K562 (cell line): ENCODE data around the gene CNTN4. TPM values are rescaled to one million over a fixed set of nuclear protein-coding genes. Genes with fewer than 3 reads are reported as not detected.

Experiments
- ATAC-seq: fragments of 200-7000 bp; cut with Tn5 transposase; 3 replicates; pipeline ENCODE4 v1.9.1; 2020; ENCODE audit warnings: moderate library complexity
- BruUV-seq: library from RNA; stranded (reverse); fragments of 400-500 nt; replicated peaks from 2 replicates; lab custom pipeline; 2021; lab: Mats Ljungman, UMichigan
- CTCF ChIA-PET: fragments of 300-600 bp; formaldehyde crosslinking; extraction: SDS; loops from one replicate; lab custom pipeline; 2021; ENCODE audit warnings: low intra/inter-chr PET ratio; lab: Yijun Ruan, JAX
- POLR2A ChIA-PET: fragments of 300-600, 350-650 bp; sonication (Branson Sonifier 250); formaldehyde crosslinking; extraction: SDS; loops from one replicate; lab custom pipeline; 2021; ENCODE audit warnings: antibody characterized with exemption, inconsistent platforms; lab: Yijun Ruan, JAX
- DNase-seq, 4 experiments: peaks; one replicate each; pipeline versions ENCODE4 v3.0.0 to v3.0.0-alpha.2; 2011 to 2018; ENCODE audit warnings: low spot score in 3 of 4, mixed read lengths in 3 of 4; ENCODE audit errors: extremely low read depth in 1 of 4
- FAIRE-seq: peaks from 2 replicates; lab custom pipeline; 2011; peaks lifted over from hg19 to GRCh38; lab: Jason Lieb, UNC
- H2AFZ ChIP-seq: 2 replicates; pipeline ENCODE4 v1.6.0; 2011; ENCODE audit warnings: low read depth, low read length, control low read depth, inconsistent platforms
- H3K27ac ChIP-seq: fragments of 200-600 bp; 3 replicates; pipeline ENCODE4 v1.8.0; 2011; ENCODE audit warnings: low read depth, mild to moderate bottlenecking, control low read depth, inconsistent platforms, low read length, moderate library complexity, mixed read lengths; ENCODE audit errors: extremely low read depth
- H3K27me3 ChIP-seq, 2 experiments: fragments of 300-600 bp in 1 of 2; 2 replicates in 1 of 2; 3 replicates in 1 of 2; pipeline versions ENCODE4 v1.6.0 to v1.8.0; 2011; ENCODE audit warnings: inconsistent platforms in 2 of 2, low read length in 2 of 2, mild to moderate bottlenecking in 1 of 2, mixed read lengths in 1 of 2, moderate library complexity in 1 of 2; ENCODE audit not compliant: control insufficient read depth in 2 of 2, insufficient read depth in 2 of 2
- H3K36me3 ChIP-seq: fragments of 300-600 bp; 3 replicates; pipeline ENCODE4 v1.8.0; 2011; ENCODE audit warnings: mild to moderate bottlenecking, low read length, inconsistent platforms; ENCODE audit not compliant: control insufficient read depth, insufficient read depth
- H3K4me1 ChIP-seq, 2 experiments: fragments of 200-600 bp in 1 of 2; replicated peaks in 1 of 2; 2 replicates in 1 of 2; 3 replicates in 1 of 2; pipeline versions ENCODE4 v1.5.1 to v1.8.0; 2011; ENCODE audit warnings: inconsistent platforms in 2 of 2, low read length in 2 of 2, mild to moderate bottlenecking in 1 of 2, mixed read lengths in 1 of 2, moderate library complexity in 1 of 2; ENCODE audit not compliant: control insufficient read depth in 2 of 2, insufficient read depth in 2 of 2
- H3K4me2 ChIP-seq: 2 replicates; pipeline ENCODE4 v1.6.1; 2011; ENCODE audit warnings: low read length, control low read depth, inconsistent platforms, mixed read lengths; ENCODE audit not compliant: insufficient read depth
- H3K4me3 ChIP-seq: fragments of 200-600 bp; sonication (generic), shearing (Covaris generic); 2 replicates; pipeline ENCODE4 v1.5.1; 2016; ENCODE audit warnings: control low read depth, inconsistent platforms
- H3K79me2 ChIP-seq: fragments of 200-600 bp; 3 replicates; pipeline ENCODE4 v1.8.0; 2011; ENCODE audit warnings: low read length, inconsistent platforms; ENCODE audit not compliant: control insufficient read depth, insufficient read depth
- H3K9ac ChIP-seq, 2 experiments: 2 replicates each; pipeline versions ENCODE4 v1.6.0 to v1.6.1; 2011; ENCODE audit warnings: low read depth in 2 of 2, low read length in 2 of 2, control low read depth in 1 of 2, inconsistent platforms in 1 of 2, mild to moderate bottlenecking in 1 of 2, mixed read lengths in 1 of 2; ENCODE audit not compliant: insufficient read depth in 1 of 2
- H3K9me1 ChIP-seq: one replicate; pipeline ENCODE4 v1.6.0; 2011; ENCODE audit warnings: inconsistent platforms, mild to moderate bottlenecking, low read length, moderate library complexity; ENCODE audit not compliant: control insufficient read depth, insufficient read depth
- H3K9me3 ChIP-seq: replicated peaks from 2 replicates; pipeline ENCODE4 v1.5.1; 2011; ENCODE audit warnings: low read depth, low read length, inconsistent platforms; ENCODE audit not compliant: control insufficient read depth, insufficient read depth
- H4K20me1 ChIP-seq: replicated peaks from 2 replicates; pipeline ENCODE4 v1.6.1; 2011; ENCODE audit warnings: low read length, inconsistent platforms, mixed read lengths; ENCODE audit not compliant: control insufficient read depth, insufficient read depth
- GTF2E2 ChIP-seq: fragments of 200-800 bp; sonication (Bioruptor generic); IDR thresholded peaks from 2 replicates; pipeline ENCODE4 v1.6.1; 2016; ENCODE audit warnings: missing genetic modification characterization, missing compliant biosample characterization
- KLF13 ChIP-seq: fragments of 450-650 bp; IDR thresholded peaks from 2 replicates; pipeline ENCODE4 v1.6.1; 2016; ENCODE audit warnings: missing genetic modification characterization, low read depth, mild to moderate bottlenecking, missing compliant biosample characterization, moderate library complexity, borderline replicate concordance
- RBBP5 ChIP-seq: fragments of 200-600 bp; sonication (generic); IDR thresholded peaks from 2 replicates; pipeline ENCODE4 v1.6.1; 2012; ENCODE audit warnings: borderline replicate concordance, mild to moderate bottlenecking, low read length, control low read depth, inconsistent platforms; ENCODE audit not compliant: insufficient read depth, poor library complexity, severe bottlenecking
- RNF2 ChIP-seq: sonication (generic); IDR thresholded peaks from 2 replicates; pipeline ENCODE4 v1.6.1; 2016
- SP2 ChIP-seq: IDR thresholded peaks from 2 replicates; pipeline ENCODE4 v1.6.1; 2011; ENCODE audit warnings: mild to moderate bottlenecking, low read depth, low read length, moderate library complexity; ENCODE audit not compliant: poor library complexity, severe bottlenecking; ENCODE audit errors: extremely low read depth
- TGIF2 ChIP-seq: sonication (generic); formaldehyde crosslinking; IDR thresholded peaks from 2 replicates; pipeline ENCODE4 v1.8.1; 2022; ENCODE audit warnings: mild to moderate bottlenecking, missing genetic modification reagents, moderate library complexity
- WGBS: fragments of 100-300 bp; shearing (Covaris generic); methylation state at CpG from one replicate; pipeline ENCODE4 v1.1.6; 2016; ENCODE audit warnings: low coverage, mixed read lengths; ENCODE audit not compliant: insufficient coverage; ENCODE audit errors: missing lambda C conversion rate; 5-methylcytosine and 5-hydroxymethylcytosine counted together
- in situ Hi-C: fragments of 300-500 bp; cut with MboI; formaldehyde crosslinking; loops from 4 replicates; pipeline ENCODE4 v1.15.0; 2018; ENCODE audit warnings: inconsistent platforms, mixed read lengths
- intact Hi-C: fragments of 100-400 bp; cut with micrococcal nuclease; formaldehyde crosslinking; loops from 2 replicates; pipeline ENCODE4 v1.14.2; 2022
- polyA plus RNA-seq, 8 experiments: library from polyadenylated mRNA; depleted of rRNA in 4 of 8; stranded (reverse) in 5 of 8; unstranded in 3 of 8; fragments of >200 nt; fragmentation: Nextera tagmentation in 2 of 8; fragmentation: Illumina TruSeq in 1 of 8; extraction: Ambion mirVana in 2 of 8; extraction: Trizol in 1 of 8; gene quantifications; 2 replicates each; pipeline versions ENCODE4 v1.2.1 to v1.2.3, GENCODE V29; 2011 to 2014; ENCODE audit warnings: inconsistent platforms in 1 of 8, missing spikeins in 1 of 8
- total RNA-seq, 7 experiments: library from RNA; depleted of rRNA in 6 of 7; stranded (reverse); fragments of >200 nt in 6 of 7; fragmentation: Illumina TruSeq in 2 of 7; extraction: Trizol in 2 of 7; gene quantifications; 2 replicates each; pipeline versions ENCODE4 v1.2.1 to v1.2.3, GENCODE V29; 2011 to 2021; ENCODE audit warnings: low replicate concordance in 1 of 7
- TF ChIP-seq, protein P1 (sequence below), 2 experiments: fragments of 200-800 bp in 1 of 2; sonication (Bioruptor generic) in 1 of 2; sonication (generic) in 1 of 2; formaldehyde crosslinking in 1 of 2; IDR thresholded peaks in 1 of 2; conservative IDR thresholded peaks in 1 of 2; 2 replicates each; pipeline versions ENCODE4 v1.5.0 to v1.6.1; 2016 to 2020; ENCODE audit warnings: missing compliant biosample characterization in 1 of 2, missing genetic modification characterization in 1 of 2, missing genetic modification reagents in 1 of 2
- TF ChIP-seq, protein P2 (sequence below): IDR thresholded peaks from 2 replicates; pipeline ENCODE4 v1.6.1; 2012; ENCODE audit warnings: low read depth, low read length, improper control_type of control experiment, borderline replicate concordance
- TF ChIP-seq, protein P3 (sequence below), 2 experiments: IDR thresholded peaks; 2 replicates each; pipeline ENCODE4 v1.6.1; 2012; ENCODE audit warnings: improper control_type of control experiment in 2 of 2, low read depth in 2 of 2, low read length in 2 of 2, borderline replicate concordance in 1 of 2

Gene CNTN4
- total and polyA plus RNA-seq, 9 of the 15 experiments (the other 6 are each of a cell fraction or from before 2014, with no cell fraction given): not detected

DNA sequence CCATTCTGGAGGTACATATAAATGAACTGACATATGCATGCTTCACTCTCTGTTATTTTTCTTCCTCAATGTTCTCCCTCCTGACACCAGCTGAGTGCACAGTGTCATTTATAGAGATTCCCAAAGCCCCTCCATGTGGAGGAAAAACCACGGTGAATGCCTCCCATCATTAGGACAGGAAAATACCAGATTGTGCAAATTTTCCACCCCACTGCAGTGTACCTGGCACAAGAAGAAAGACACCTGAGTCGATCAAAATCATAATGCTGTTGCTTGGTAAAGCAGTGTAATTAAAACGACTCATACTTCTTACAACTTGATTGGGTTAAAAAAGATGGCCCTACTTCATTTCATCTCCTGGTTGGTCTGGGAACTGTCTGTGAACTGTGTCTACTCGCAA lies 720.9 kb downstream of the CNTN4 start:
- 0% methylated on average over 4 of the region's 4 CpGs for WGBS
- Histone ChIP-seq H3K9ac (no peak overlapping the region), H3K27ac (no peak overlapping the region), H3K9me1 (no peaks in the 10 kb centered on the region), H3K4me1 (no peaks in the 10 kb centered on the region), H3K9me3 (no peaks in the 10 kb centered on the region), H4K20me1 (no peaks in the 10 kb centered on the region), H3K36me3 (no peaks in the 10 kb centered on the region), H3K4me3 (no peak overlapping the region), H3K79me2 (no peaks in the 10 kb centered on the region), H3K4me2 (no peak overlapping the region), H3K27me3 (no peaks in the 10 kb centered on the region), H2AFZ (no peak overlapping the region)
- intact Hi-C loops: no loop called here
- DNase-seq (no peak), ATAC-seq (no peak), FAIRE-seq (no peak)
- ChIA-PET CTCF (no interaction called here), POLR2A (no interaction called here)
- in situ Hi-C loops: no loop called here
- BruUV-seq: no TSS peak
- no peak for TF ChIP-seq RBBP5
- TF ChIP-seq TGIF2: no peak
- no peak for TF ChIP-seq GTF2E2 (tag)
- no peak for TF ChIP-seq KLF13 (tag)
- TF ChIP-seq, protein P1, sequence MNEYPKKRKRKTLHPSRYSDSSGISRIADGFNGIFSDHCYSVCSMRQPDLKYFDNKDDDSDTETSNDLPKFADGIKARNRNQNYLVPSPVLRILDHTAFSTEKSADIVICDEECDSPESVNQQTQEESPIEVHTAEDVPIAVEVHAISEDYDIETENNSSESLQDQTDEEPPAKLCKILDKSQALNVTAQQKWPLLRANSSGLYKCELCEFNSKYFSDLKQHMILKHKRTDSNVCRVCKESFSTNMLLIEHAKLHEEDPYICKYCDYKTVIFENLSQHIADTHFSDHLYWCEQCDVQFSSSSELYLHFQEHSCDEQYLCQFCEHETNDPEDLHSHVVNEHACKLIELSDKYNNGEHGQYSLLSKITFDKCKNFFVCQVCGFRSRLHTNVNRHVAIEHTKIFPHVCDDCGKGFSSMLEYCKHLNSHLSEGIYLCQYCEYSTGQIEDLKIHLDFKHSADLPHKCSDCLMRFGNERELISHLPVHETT (CRISPR knock-in tag; conservative IDR thresholded peaks at IDR 0.05 in 1 of 2, IDR thresholded peaks at IDR 0.05 in 1 of 2): no peak
- TF ChIP-seq, protein P2, sequence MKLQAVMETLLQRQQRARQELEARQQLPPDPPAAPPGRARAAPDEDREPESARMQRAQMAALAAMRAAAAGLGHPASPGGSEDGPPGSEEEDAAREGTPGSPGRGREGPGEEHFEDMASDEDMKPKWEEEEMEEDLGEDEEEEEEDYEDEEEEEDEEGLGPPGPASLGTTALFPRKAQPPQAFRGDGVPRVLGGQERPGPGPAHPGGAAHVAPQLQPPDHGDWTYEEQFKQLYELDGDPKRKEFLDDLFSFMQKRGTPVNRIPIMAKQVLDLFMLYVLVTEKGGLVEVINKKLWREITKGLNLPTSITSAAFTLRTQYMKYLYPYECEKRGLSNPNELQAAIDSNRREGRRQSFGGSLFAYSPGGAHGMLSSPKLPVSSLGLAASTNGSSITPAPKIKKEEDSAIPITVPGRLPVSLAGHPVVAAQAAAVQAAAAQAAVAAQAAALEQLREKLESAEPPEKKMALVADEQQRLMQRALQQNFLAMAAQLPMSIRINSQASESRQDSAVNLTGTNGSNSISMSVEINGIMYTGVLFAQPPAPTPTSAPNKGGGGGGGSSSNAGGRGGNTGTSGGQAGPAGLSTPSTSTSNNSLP: no peak
- TF ChIP-seq, protein P3, sequence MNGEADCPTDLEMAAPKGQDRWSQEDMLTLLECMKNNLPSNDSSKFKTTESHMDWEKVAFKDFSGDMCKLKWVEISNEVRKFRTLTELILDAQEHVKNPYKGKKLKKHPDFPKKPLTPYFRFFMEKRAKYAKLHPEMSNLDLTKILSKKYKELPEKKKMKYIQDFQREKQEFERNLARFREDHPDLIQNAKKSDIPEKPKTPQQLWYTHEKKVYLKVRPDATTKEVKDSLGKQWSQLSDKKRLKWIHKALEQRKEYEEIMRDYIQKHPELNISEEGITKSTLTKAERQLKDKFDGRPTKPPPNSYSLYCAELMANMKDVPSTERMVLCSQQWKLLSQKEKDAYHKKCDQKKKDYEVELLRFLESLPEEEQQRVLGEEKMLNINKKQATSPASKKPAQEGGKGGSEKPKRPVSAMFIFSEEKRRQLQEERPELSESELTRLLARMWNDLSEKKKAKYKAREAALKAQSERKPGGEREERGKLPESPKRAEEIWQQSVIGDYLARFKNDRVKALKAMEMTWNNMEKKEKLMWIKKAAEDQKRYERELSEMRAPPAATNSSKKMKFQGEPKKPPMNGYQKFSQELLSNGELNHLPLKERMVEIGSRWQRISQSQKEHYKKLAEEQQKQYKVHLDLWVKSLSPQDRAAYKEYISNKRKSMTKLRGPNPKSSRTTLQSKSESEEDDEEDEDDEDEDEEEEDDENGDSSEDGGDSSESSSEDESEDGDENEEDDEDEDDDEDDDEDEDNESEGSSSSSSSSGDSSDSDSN (IDR thresholded peaks at IDR 0.05; ENCODE audit: borderline replicate concordance in 1 of 2, low read depth in 2 of 2, low read length in 2 of 2): no peak
- no peak for TF ChIP-seq RNF2
- no peak for TF ChIP-seq SP2
